Adrenal gland (tissue), 5 donors: Measurements from ENCODE around the gene ZNF618.

Experiments used
- CTCF ChIP-seq, 6 experiments: fragments of 450-650 bp in 4 of 6; fragments of 200-600 bp in 2 of 6; sonication (generic) in 1 of 6; IDR thresholded peaks; 1 replicate in 5 of 6; 2 replicates in 1 of 6; pipeline versions ENCODE4 v1.5.1 to v1.8.0; 2016 to 2021; ENCODE audit warnings: antibody characterized with exemption in 6 of 6, mild to moderate bottlenecking in 2 of 6, moderate library complexity in 1 of 6
- POLR2A ChIP-seq, 2 donors: fragments of 450-650 bp; IDR thresholded peaks; one replicate each; pipeline ENCODE4 v1.6.1; 2017; ENCODE audit warnings: antibody characterized with exemption in 2 of 2, mild to moderate bottlenecking in 2 of 2, moderate library complexity in 1 of 2
- donor health status: DM: no; HTN: no; CAD: no.

GRCh38 chr9:114080195-114080772 lies 204.2 kb downstream of the ZNF618 start:
- no peak for TF ChIP-seq POLR2A (IDR thresholded peaks at IDR 0.05)
- no peak for TF ChIP-seq CTCF (IDR thresholded peaks at IDR 0.05)
